ENCODE results near the gene XAGE2. TPM values are rescaled to one million over a fixed set of nuclear protein-coding genes. Genes with fewer than 3 reads are reported as not detected.

XAGE2 gene
- total and polyA plus RNA-seq, 9 of the 15 experiments (the other 6 are each of a cell fraction or from before 2014, with no cell fraction given) = 0.14 to 0.36 (median 0.21) TPM; not detected in 6

DNA sequence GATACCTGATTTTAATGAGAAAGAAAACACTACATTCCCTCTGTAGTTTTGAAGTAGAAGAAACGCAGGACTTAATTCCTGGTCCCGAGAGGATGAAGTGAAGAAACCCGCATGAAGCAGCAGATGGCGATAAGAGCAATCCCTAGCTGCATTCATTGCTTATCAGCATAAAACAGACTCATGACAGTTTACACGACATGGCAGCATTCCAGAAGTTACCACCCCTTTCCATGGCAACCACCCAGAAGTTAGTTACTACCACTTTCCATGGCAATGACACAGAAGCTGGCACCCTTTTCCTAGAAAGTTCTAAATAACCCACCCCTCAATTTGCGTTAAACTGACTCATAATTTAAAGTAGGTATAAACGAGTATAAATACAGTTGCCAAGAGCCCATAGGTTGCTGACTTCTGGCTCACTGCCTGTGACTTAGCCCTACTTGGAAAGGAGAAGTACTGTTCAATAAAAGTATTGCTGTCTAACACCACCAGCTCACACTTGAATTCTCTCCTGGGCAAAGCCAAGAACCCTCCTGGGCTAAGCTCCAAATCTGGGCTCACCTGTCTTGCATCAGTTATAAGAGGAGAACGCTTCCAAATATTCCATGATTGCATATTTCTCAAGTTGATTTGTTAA is 5.5 kb upstream of the XAGE2 start (continued):
- TF ChIP-seq, protein P1, sequence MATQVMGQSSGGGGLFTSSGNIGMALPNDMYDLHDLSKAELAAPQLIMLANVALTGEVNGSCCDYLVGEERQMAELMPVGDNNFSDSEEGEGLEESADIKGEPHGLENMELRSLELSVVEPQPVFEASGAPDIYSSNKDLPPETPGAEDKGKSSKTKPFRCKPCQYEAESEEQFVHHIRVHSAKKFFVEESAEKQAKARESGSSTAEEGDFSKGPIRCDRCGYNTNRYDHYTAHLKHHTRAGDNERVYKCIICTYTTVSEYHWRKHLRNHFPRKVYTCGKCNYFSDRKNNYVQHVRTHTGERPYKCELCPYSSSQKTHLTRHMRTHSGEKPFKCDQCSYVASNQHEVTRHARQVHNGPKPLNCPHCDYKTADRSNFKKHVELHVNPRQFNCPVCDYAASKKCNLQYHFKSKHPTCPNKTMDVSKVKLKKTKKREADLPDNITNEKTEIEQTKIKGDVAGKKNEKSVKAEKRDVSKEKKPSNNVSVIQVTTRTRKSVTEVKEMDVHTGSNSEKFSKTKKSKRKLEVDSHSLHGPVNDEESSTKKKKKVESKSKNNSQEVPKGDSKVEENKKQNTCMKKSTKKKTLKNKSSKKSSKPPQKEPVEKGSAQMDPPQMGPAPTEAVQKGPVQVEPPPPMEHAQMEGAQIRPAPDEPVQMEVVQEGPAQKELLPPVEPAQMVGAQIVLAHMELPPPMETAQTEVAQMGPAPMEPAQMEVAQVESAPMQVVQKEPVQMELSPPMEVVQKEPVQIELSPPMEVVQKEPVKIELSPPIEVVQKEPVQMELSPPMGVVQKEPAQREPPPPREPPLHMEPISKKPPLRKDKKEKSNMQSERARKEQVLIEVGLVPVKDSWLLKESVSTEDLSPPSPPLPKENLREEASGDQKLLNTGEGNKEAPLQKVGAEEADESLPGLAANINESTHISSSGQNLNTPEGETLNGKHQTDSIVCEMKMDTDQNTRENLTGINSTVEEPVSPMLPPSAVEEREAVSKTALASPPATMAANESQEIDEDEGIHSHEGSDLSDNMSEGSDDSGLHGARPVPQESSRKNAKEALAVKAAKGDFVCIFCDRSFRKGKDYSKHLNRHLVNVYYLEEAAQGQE (IDR thresholded peaks at IDR 0.05; ENCODE audit: borderline replicate concordance) = peak; percentile 14; the same call in 1 of the 2 replicates
- TF ChIP-seq, protein P1 (CRISPR knock-in tag; IDR thresholded peaks at IDR 0.05; ENCODE audit: low read depth) = no peak
- TF ChIP-seq TAL1 (IDR thresholded peaks at IDR 0.05) (peak; percentile 94), PHF20 (IDR thresholded peaks at IDR 0.05; ENCODE audit: partially characterized antibody) (no peak), HOXB6 (CRISPR knock-in tag; IDR thresholded peaks at IDR 0.05; ENCODE audit: borderline replicate concordance) (no peak)
- TF ChIP-seq, protein P2, sequence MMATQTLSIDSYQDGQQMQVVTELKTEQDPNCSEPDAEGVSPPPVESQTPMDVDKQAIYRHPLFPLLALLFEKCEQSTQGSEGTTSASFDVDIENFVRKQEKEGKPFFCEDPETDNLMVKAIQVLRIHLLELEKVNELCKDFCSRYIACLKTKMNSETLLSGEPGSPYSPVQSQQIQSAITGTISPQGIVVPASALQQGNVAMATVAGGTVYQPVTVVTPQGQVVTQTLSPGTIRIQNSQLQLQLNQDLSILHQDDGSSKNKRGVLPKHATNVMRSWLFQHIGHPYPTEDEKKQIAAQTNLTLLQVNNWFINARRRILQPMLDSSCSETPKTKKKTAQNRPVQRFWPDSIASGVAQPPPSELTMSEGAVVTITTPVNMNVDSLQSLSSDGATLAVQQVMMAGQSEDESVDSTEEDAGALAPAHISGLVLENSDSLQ (IDR thresholded peaks at IDR 0.05) = peak; percentile 43; the same call in 1 of the 2 replicates
- TF ChIP-seq, protein P3, sequence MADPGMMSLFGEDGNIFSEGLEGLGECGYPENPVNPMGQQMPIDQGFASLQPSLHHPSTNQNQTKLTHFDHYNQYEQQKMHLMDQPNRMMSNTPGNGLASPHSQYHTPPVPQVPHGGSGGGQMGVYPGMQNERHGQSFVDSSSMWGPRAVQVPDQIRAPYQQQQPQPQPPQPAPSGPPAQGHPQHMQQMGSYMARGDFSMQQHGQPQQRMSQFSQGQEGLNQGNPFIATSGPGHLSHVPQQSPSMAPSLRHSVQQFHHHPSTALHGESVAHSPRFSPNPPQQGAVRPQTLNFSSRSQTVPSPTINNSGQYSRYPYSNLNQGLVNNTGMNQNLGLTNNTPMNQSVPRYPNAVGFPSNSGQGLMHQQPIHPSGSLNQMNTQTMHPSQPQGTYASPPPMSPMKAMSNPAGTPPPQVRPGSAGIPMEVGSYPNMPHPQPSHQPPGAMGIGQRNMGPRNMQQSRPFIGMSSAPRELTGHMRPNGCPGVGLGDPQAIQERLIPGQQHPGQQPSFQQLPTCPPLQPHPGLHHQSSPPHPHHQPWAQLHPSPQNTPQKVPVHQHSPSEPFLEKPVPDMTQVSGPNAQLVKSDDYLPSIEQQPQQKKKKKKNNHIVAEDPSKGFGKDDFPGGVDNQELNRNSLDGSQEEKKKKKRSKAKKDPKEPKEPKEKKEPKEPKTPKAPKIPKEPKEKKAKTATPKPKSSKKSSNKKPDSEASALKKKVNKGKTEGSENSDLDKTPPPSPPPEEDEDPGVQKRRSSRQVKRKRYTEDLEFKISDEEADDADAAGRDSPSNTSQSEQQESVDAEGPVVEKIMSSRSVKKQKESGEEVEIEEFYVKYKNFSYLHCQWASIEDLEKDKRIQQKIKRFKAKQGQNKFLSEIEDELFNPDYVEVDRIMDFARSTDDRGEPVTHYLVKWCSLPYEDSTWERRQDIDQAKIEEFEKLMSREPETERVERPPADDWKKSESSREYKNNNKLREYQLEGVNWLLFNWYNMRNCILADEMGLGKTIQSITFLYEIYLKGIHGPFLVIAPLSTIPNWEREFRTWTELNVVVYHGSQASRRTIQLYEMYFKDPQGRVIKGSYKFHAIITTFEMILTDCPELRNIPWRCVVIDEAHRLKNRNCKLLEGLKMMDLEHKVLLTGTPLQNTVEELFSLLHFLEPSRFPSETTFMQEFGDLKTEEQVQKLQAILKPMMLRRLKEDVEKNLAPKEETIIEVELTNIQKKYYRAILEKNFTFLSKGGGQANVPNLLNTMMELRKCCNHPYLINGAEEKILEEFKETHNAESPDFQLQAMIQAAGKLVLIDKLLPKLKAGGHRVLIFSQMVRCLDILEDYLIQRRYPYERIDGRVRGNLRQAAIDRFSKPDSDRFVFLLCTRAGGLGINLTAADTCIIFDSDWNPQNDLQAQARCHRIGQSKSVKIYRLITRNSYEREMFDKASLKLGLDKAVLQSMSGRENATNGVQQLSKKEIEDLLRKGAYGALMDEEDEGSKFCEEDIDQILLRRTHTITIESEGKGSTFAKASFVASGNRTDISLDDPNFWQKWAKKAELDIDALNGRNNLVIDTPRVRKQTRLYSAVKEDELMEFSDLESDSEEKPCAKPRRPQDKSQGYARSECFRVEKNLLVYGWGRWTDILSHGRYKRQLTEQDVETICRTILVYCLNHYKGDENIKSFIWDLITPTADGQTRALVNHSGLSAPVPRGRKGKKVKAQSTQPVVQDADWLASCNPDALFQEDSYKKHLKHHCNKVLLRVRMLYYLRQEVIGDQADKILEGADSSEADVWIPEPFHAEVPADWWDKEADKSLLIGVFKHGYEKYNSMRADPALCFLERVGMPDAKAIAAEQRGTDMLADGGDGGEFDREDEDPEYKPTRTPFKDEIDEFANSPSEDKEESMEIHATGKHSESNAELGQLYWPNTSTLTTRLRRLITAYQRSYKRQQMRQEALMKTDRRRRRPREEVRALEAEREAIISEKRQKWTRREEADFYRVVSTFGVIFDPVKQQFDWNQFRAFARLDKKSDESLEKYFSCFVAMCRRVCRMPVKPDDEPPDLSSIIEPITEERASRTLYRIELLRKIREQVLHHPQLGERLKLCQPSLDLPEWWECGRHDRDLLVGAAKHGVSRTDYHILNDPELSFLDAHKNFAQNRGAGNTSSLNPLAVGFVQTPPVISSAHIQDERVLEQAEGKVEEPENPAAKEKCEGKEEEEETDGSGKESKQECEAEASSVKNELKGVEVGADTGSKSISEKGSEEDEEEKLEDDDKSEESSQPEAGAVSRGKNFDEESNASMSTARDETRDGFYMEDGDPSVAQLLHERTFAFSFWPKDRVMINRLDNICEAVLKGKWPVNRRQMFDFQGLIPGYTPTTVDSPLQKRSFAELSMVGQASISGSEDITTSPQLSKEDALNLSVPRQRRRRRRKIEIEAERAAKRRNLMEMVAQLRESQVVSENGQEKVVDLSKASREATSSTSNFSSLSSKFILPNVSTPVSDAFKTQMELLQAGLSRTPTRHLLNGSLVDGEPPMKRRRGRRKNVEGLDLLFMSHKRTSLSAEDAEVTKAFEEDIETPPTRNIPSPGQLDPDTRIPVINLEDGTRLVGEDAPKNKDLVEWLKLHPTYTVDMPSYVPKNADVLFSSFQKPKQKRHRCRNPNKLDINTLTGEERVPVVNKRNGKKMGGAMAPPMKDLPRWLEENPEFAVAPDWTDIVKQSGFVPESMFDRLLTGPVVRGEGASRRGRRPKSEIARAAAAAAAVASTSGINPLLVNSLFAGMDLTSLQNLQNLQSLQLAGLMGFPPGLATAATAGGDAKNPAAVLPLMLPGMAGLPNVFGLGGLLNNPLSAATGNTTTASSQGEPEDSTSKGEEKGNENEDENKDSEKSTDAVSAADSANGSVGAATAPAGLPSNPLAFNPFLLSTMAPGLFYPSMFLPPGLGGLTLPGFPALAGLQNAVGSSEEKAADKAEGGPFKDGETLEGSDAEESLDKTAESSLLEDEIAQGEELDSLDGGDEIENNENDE (IDR thresholded peaks at IDR 0.05; ENCODE audit: low read depth, low read length) = no peak
